Measurements from ENCODE around the gene STIMATE.

STIMATE gene

GRCh38 chr3:52874864-52875587 is 22.3 kb downstream of the STIMATE start:
- no peak for TF ChIP-seq SIN3A (IDR thresholded peaks at IDR 0.05; ENCODE audit: borderline replicate concordance, insufficient read depth, low read length)
- no peak for TF ChIP-seq POLR2AphosphoS5 (IDR thresholded peaks at IDR 0.05; ENCODE audit: low read depth, low read length)
- TF ChIP-seq REST (IDR thresholded peaks at IDR 0.05; ENCODE audit: insufficient read depth in 1 of 2, low read depth in 2 of 2, low read length in 2 of 2), result no peak
- no peak for TF ChIP-seq FOXP2 (optimal IDR thresholded peaks at IDR 0.05; ENCODE audit: borderline replicate concordance, extremely low read depth, extremely low read length, insufficient read depth)
- TF ChIP-seq TAF1 (IDR thresholded peaks at IDR 0.05; ENCODE audit: borderline replicate concordance, insufficient read depth, low read length), result no peak

GRCh38 chr3:52874160-52874701 is 23.1 kb downstream of the STIMATE start:
- no peak for TF ChIP-seq POLR2AphosphoS5 (IDR thresholded peaks at IDR 0.05; ENCODE audit: low read depth, low read length)

- no peak for TF ChIP-seq REST (IDR thresholded peaks at IDR 0.05; ENCODE audit: insufficient read depth in 1 of 2, low read depth in 2 of 2, low read length in 2 of 2)
- TF ChIP-seq TAF1 (IDR thresholded peaks at IDR 0.05; ENCODE audit: borderline replicate concordance, insufficient read depth, low read length), result no peak
- TF ChIP-seq POLR2AphosphoS5 (IDR thresholded peaks at IDR 0.05; ENCODE audit: low read depth, low read length), result no peak
- no peak for TF ChIP-seq FOXP2 (optimal IDR thresholded peaks at IDR 0.05; ENCODE audit: borderline replicate concordance, extremely low read depth, extremely low read length, insufficient read depth)
- TF ChIP-seq SIN3A (IDR thresholded peaks at IDR 0.05; ENCODE audit: borderline replicate concordance, insufficient read depth, low read length), result no peak
Observed at GRCh38 chr3:52873433-52874159, 23.8 kb downstream of the STIMATE start.

GRCh38 chr3:52872245-52872644 is 25.1 kb downstream of the STIMATE start:
- TF ChIP-seq TAF1 (IDR thresholded peaks at IDR 0.05; ENCODE audit: borderline replicate concordance, insufficient read depth, low read length), result no peak
- TF ChIP-seq POLR2AphosphoS5 (IDR thresholded peaks at IDR 0.05; ENCODE audit: low read depth, low read length), result no peak
- TF ChIP-seq REST (IDR thresholded peaks at IDR 0.05; ENCODE audit: insufficient read depth in 1 of 2, low read depth in 2 of 2, low read length in 2 of 2), result no peak
- no peak for TF ChIP-seq FOXP2 (optimal IDR thresholded peaks at IDR 0.05; ENCODE audit: borderline replicate concordance, extremely low read depth, extremely low read length, insufficient read depth)
- TF ChIP-seq SIN3A (IDR thresholded peaks at IDR 0.05; ENCODE audit: borderline replicate concordance, insufficient read depth, low read length), result no peak

- TF ChIP-seq FOXP2 (optimal IDR thresholded peaks at IDR 0.05; ENCODE audit: borderline replicate concordance, extremely low read depth, extremely low read length, insufficient read depth) (no peak), TAF1 (IDR thresholded peaks at IDR 0.05; ENCODE audit: borderline replicate concordance, insufficient read depth, low read length) (no peak), POLR2AphosphoS5 (IDR thresholded peaks at IDR 0.05; ENCODE audit: low read depth, low read length) (no peak), SIN3A (IDR thresholded peaks at IDR 0.05; ENCODE audit: borderline replicate concordance, insufficient read depth, low read length) (no peak), REST (IDR thresholded peaks at IDR 0.05; ENCODE audit: insufficient read depth in 1 of 2, low read depth in 2 of 2, low read length in 2 of 2) (no peak)
Observed at GRCh38 chr3:52871761-52872160, 25.6 kb downstream of the STIMATE start.
